H1 (cell line): ENCODE measurements around the gene TRIM38. TPM values are rescaled to one million over a fixed set of nuclear protein-coding genes. Genes with fewer than 3 reads are reported as not detected.

Experiments
- CTCF ChIA-PET: fragments of 300-600 bp; sonication (Branson Sonifier 250); formaldehyde crosslinking; loops from one replicate; lab custom pipeline; 2021; ENCODE audit not compliant: partially characterized antibody; lab: Charles Lee
- POLR2A ChIA-PET: fragments of 300-600 bp; sonication (Branson Sonifier 250); formaldehyde crosslinking; loops from one replicate; lab custom pipeline; 2021; ENCODE audit warnings: inconsistent platforms; ENCODE audit not compliant: partially characterized antibody; lab: Charles Lee
- DNase-seq, 2 experiments: peaks; one replicate each; pipeline versions ENCODE4 v3.0.0 to v3.0.0-alpha.2; 2010 to 2022; ENCODE audit warnings: low spot score in 2 of 2, low read depth in 1 of 2, mixed read lengths in 1 of 2
- FAIRE-seq: peaks from 2 replicates; lab custom pipeline; 2011; peaks lifted over from hg19 to GRCh38; lab: Jason Lieb, UNC
- H2AFZ ChIP-seq: 2 replicates; pipeline ENCODE4 v1.8.1; 2012; ENCODE audit warnings: low read length, inconsistent platforms
- H2AK5ac ChIP-seq: 2 replicates; pipeline ENCODE4 v1.6.1; 2013; ENCODE audit warnings: low read depth, low read length
- H2BK120ac ChIP-seq: replicated peaks from 2 replicates; pipeline ENCODE3; 2013; ENCODE audit warnings: low read depth, low read length, inconsistent platforms
- H2BK12ac ChIP-seq: 2 replicates; pipeline ENCODE4 v1.6.1; 2013; ENCODE audit warnings: low read depth, low read length
- H2BK15ac ChIP-seq: 2 replicates; pipeline ENCODE4 v1.6.1; 2013; ENCODE audit warnings: low read length
- H2BK20ac ChIP-seq: 2 replicates; pipeline ENCODE4 v1.6.1; 2013; ENCODE audit warnings: low read length
- H2BK5ac ChIP-seq: 2 replicates; pipeline ENCODE4 v1.6.1; 2013; ENCODE audit warnings: low read depth, low read length
- H3K14ac ChIP-seq: 2 replicates; pipeline ENCODE4 v1.6.1; 2013; ENCODE audit warnings: inconsistent platforms; ENCODE audit not compliant: insufficient read length
- H3K18ac ChIP-seq: 2 replicates; pipeline ENCODE4 v1.6.1; 2013; ENCODE audit warnings: low read length; ENCODE audit errors: extremely low read depth
- H3K23ac ChIP-seq: 2 replicates; pipeline ENCODE4 v1.6.1; 2013; ENCODE audit warnings: inconsistent platforms; ENCODE audit not compliant: insufficient read length
- H3K23me2 ChIP-seq: 2 replicates; pipeline ENCODE4 v1.6.1; 2013; ENCODE audit warnings: low read depth, low read length
- H3K27ac ChIP-seq: 2 replicates; pipeline ENCODE4 v1.6.1; 2011; ENCODE audit warnings: low read depth, low read length, inconsistent platforms
- H3K27me3 ChIP-seq, 4 experiments: replicated peaks in 1 of 4; 1 replicate in 1 of 4; 2 replicates in 3 of 4; pipeline versions ENCODE4 v1.6.1 to v1.8.1; 2011 to 2013; ENCODE audit warnings: low read length in 3 of 4, mild to moderate bottlenecking in 3 of 4, inconsistent platforms in 2 of 4, mixed read lengths in 2 of 4, moderate library complexity in 1 of 4; ENCODE audit not compliant: control insufficient read depth in 3 of 4, insufficient read depth in 3 of 4; ENCODE audit errors: extremely low read depth in 1 of 4
- H3K36me3 ChIP-seq, 4 experiments: 2 replicates each; pipeline versions ENCODE4 v1.6.1 to v1.8.1; 2011 to 2013; ENCODE audit warnings: mild to moderate bottlenecking in 4 of 4, low read length in 3 of 4, moderate library complexity in 2 of 4, control low read depth in 1 of 4, inconsistent platforms in 1 of 4; ENCODE audit not compliant: insufficient read depth in 4 of 4, control insufficient read depth in 2 of 4
- H3K4ac ChIP-seq: replicated peaks from 2 replicates; pipeline ENCODE3; 2013; ENCODE audit warnings: low read length, low read depth, mixed read lengths, inconsistent platforms; ENCODE audit not compliant: insufficient read length
- H3K4me1 ChIP-seq, 4 experiments: replicated peaks in 1 of 4; 1 replicate in 1 of 4; 2 replicates in 3 of 4; pipeline versions ENCODE4 v1.6.1 to v1.8.1; 2011 to 2013; ENCODE audit warnings: low read length in 3 of 4, inconsistent platforms in 2 of 4, mixed read lengths in 1 of 4; ENCODE audit not compliant: insufficient read depth in 4 of 4, control insufficient read depth in 3 of 4
- H3K4me2 ChIP-seq, 2 experiments: 2 replicates each; pipeline versions ENCODE4 v1.6.1 to v1.8.1; 2011 to 2013; ENCODE audit warnings: low read depth in 2 of 2, low read length in 2 of 2, control low read depth in 1 of 2, inconsistent platforms in 1 of 2, mild to moderate bottlenecking in 1 of 2; ENCODE audit not compliant: insufficient read depth in 1 of 2
- H3K4me3 ChIP-seq, 4 experiments: fragments of 200-600, 300-600 bp in 1 of 4; sonication (generic), shearing (Covaris generic), sonication (Bioruptor Twin) in 1 of 4; 2 replicates each; pipeline versions ENCODE4 v1.5.1 to v1.8.1; 2011 to 2016; ENCODE audit warnings: low read length in 4 of 4, low read depth in 3 of 4, control low read depth in 2 of 4, inconsistent platforms in 2 of 4, mild to moderate bottlenecking in 2 of 4, mixed read lengths in 1 of 4, moderate library complexity in 1 of 4; ENCODE audit not compliant: insufficient read depth in 2 of 4; ENCODE audit errors: extremely low read depth in 1 of 4
- H3K56ac ChIP-seq: replicated peaks from 2 replicates; pipeline ENCODE3; 2013; ENCODE audit warnings: low read depth, mild to moderate bottlenecking, mixed read lengths, low read length, inconsistent platforms; ENCODE audit not compliant: insufficient read length
- H3K79me1 ChIP-seq: 2 replicates; pipeline ENCODE4 v1.6.1; 2013; ENCODE audit warnings: low read depth, low read length, control low read depth
- H3K79me2 ChIP-seq, 2 experiments: 2 replicates each; pipeline versions ENCODE4 v1.6.1 to v1.8.1; 2012 to 2013; ENCODE audit warnings: low read length in 2 of 2, mild to moderate bottlenecking in 2 of 2, inconsistent platforms in 1 of 2; ENCODE audit not compliant: insufficient read depth in 2 of 2, control insufficient read depth in 1 of 2
- H3K9ac ChIP-seq, 4 experiments: replicated peaks in 1 of 4; 1 replicate in 1 of 4; 2 replicates in 3 of 4; pipeline versions ENCODE4 v1.6.1 to v1.8.1; 2011 to 2013; ENCODE audit warnings: low read depth in 3 of 4, low read length in 3 of 4, control low read depth in 2 of 4, mild to moderate bottlenecking in 2 of 4, moderate library complexity in 2 of 4, inconsistent platforms in 1 of 4; ENCODE audit errors: extremely low read depth in 1 of 4
- H3K9me3 ChIP-seq, 2 experiments: 2 replicates each; pipeline versions ENCODE4 v1.6.1 to v1.8.1; 2012 to 2013; ENCODE audit warnings: mild to moderate bottlenecking in 2 of 2, moderate library complexity in 2 of 2, control low read depth in 1 of 2, inconsistent platforms in 1 of 2, low read depth in 1 of 2, low read length in 1 of 2, mixed read lengths in 1 of 2; ENCODE audit not compliant: insufficient read depth in 2 of 2
- H4K20me1 ChIP-seq, 2 experiments: replicated peaks in 1 of 2; 2 replicates each; pipeline versions ENCODE3 to v1.8.1; 2011 to 2013; ENCODE audit warnings: inconsistent platforms in 2 of 2, low read length in 2 of 2, mild to moderate bottlenecking in 1 of 2; ENCODE audit not compliant: insufficient read depth in 2 of 2, control insufficient read depth in 1 of 2
- H4K5ac ChIP-seq: 2 replicates; pipeline ENCODE4 v1.6.1; 2013; ENCODE audit warnings: low read length, low read depth, mixed read lengths, inconsistent platforms; ENCODE audit not compliant: insufficient read length
- H4K8ac ChIP-seq: 2 replicates; pipeline ENCODE4 v1.8.0; 2013; ENCODE audit warnings: mild to moderate bottlenecking, moderate library complexity, low read length, inconsistent platforms; ENCODE audit not compliant: insufficient read depth; ENCODE audit errors: extremely low read depth
- H4K91ac ChIP-seq: replicated peaks from 2 replicates; pipeline ENCODE3; 2013; ENCODE audit warnings: low read length, mixed read lengths, inconsistent platforms; ENCODE audit not compliant: insufficient read length
- CBX5 ChIP-seq: fragments of 300-800, 300-1000 bp; sonication (generic); IDR thresholded peaks from 2 replicates; pipeline ENCODE4 v1.7.1; 2016; ENCODE audit warnings: antibody characterized with exemption, low read length, low read depth
- CHD2 ChIP-seq: IDR thresholded peaks from 2 replicates; pipeline ENCODE4 v1.6.1; 2012; ENCODE audit warnings: low read length, improper control_type of control experiment
- GTF2F1 ChIP-seq: IDR thresholded peaks from 2 replicates; pipeline ENCODE4 v1.6.1; 2012; ENCODE audit warnings: low read depth, low read length, improper control_type of control experiment, borderline replicate concordance
- KDM1A ChIP-seq: fragments of 200-600, 300-600 bp; sonication (generic); IDR thresholded peaks from 2 replicates; pipeline ENCODE4 v1.7.1; 2016; ENCODE audit warnings: mild to moderate bottlenecking, low read length, borderline replicate concordance
- POLR2A ChIP-seq, 2 experiments: IDR thresholded peaks; 1 replicate in 1 of 2; 2 replicates in 1 of 2; pipeline ENCODE4 v1.6.1; 2011; ENCODE audit warnings: low read depth in 2 of 2, low read length in 2 of 2, mild to moderate bottlenecking in 2 of 2; ENCODE audit errors: control extremely low read depth in 1 of 2
- SIX5 ChIP-seq: IDR thresholded peaks from 2 replicates; pipeline ENCODE4 v1.6.1; 2011; ENCODE audit warnings: mild to moderate bottlenecking, low read depth, low read length
- polyA plus RNA-seq, 7 experiments: library from polyadenylated mRNA; depleted of rRNA in 3 of 7; stranded (reverse) in 5 of 7; unstranded in 2 of 7; fragments of >200 nt in 5 of 7; fragments of 200-250 nt in 2 of 7; gene quantifications; 1 replicate in 5 of 7; 2 replicates in 1 of 7; 4 replicates in 1 of 7; pipeline versions ENCODE4 v1.2.1 to v1.2.3, GENCODE V29; 2011 to 2013; ENCODE audit warnings: missing spikeins in 2 of 7, mixed read lengths in 2 of 7
- total RNA-seq: library from RNA; stranded (reverse); fragmentation: NEBNext Ultra II Directional; extraction: Animal tissue kit (Norgen Biotek cat#: 25700); gene quantifications from 2 replicates; pipeline ENCODE4 v1.2.1, GENCODE V29; 2021
- TF ChIP-seq, protein P1 (sequence below): IDR thresholded peaks from 2 replicates; pipeline ENCODE4 v1.6.1; 2012; ENCODE audit warnings: inconsistent platforms
- TF ChIP-seq, protein P2 (sequence below): IDR thresholded peaks from 2 replicates; pipeline ENCODE4 v1.6.1; 2012; ENCODE audit warnings: inconsistent platforms

The TRIM38 gene
- total and polyA plus RNA-seq, 2 of the 8 experiments (the other 6 are each of a cell fraction or from before 2014, with no cell fraction given), result 0.43 to 0.56 TPM

DNA sequence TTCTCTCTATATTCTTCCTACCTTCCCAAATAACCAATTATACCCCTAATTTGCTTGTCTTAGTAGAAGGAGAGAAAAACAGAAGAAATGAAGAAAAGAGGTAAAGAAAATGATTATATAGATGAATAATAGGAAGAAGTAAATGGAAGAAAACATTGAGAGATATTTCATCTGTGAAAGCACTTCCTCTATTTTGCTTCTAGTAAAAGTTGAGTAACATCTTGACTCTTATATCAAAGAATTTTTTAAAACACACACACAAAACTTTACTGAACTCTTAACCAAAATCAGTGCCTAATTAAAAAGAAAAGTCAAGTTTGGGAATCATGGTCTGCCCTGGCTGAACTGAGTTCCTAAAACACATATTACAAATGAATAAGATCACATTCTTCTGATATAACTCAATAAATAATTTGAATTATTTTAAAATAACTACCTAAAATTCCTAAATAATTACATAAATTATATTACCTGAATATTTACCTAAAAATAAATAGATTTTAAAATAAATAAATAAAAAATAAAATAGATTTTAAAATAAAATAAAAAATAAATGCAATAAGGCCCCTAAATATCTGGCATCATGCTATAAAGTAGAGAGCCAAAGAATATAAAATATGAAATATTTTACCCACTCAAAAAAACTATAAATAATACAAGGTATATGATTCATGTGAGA lies 40.9 kb upstream of the TRIM38 start:
- Histone ChIP-seq H4K8ac (no peak overlapping the region), H3K56ac (no peak overlapping the region), H3K27ac (no peak overlapping the region), H3K36me3 (no peaks in the 10 kb centered on the region), H2AFZ (no peak overlapping the region), H2BK20ac (no peak overlapping the region), H3K79me1 (no peaks in the 10 kb centered on the region), H2BK15ac (no peak overlapping the region), H4K20me1 (no peaks in the 10 kb centered on the region), H3K4ac (no peak overlapping the region), H3K79me2 (no peaks in the 10 kb centered on the region), H2BK12ac (no peak overlapping the region), H3K4me2 (no peak overlapping the region), H3K4me1 (no peaks in the 10 kb centered on the region), H2AK5ac (no peak overlapping the region), H3K18ac (no peak overlapping the region), H3K27me3 (no peaks in the 10 kb centered on the region), H3K4me3 (no peak overlapping the region), H3K9ac (no peak overlapping the region), H4K91ac (no peak overlapping the region), H3K14ac (no peak overlapping the region), H2BK5ac (no peak overlapping the region)
- POLR2A ChIA-PET, result no interaction called here
- FAIRE-seq (no peak), DNase-seq (no peak)
- TF ChIP-seq POLR2A (IDR thresholded peaks at IDR 0.05; ENCODE audit: control extremely low read depth in 1 of 2, low read depth in 2 of 2, low read length in 2 of 2), result no peak
- TF ChIP-seq GTF2F1, result no peak
- TF ChIP-seq SIX5, result no peak
- TF ChIP-seq CHD2, result no peak
- TF ChIP-seq, protein P1, sequence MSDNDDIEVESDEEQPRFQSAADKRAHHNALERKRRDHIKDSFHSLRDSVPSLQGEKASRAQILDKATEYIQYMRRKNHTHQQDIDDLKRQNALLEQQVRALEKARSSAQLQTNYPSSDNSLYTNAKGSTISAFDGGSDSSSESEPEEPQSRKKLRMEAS, result no peak
- no peak for TF ChIP-seq KDM1A
- no peak for TF ChIP-seq CBX5
- TF ChIP-seq, protein P2, sequence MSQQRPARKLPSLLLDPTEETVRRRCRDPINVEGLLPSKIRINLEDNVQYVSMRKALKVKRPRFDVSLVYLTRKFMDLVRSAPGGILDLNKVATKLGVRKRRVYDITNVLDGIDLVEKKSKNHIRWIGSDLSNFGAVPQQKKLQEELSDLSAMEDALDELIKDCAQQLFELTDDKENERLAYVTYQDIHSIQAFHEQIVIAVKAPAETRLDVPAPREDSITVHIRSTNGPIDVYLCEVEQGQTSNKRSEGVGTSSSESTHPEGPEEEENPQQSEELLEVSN, result no peak
- TF ChIP-seq, all 59 proteins: peak for 0
- Histone ChIP-seq H3K23ac (no peak overlapping the region), H3K23me2 (no peaks in the 10 kb centered on the region), H4K5ac (no peak overlapping the region), H2BK120ac (no peak overlapping the region), H3K9me3 (no peaks in the 10 kb centered on the region)
- CTCF ChIA-PET, result no interaction called here
